Measurements from ENCODE around the gene CCS.

- TF ChIP-seq, protein P1, sequence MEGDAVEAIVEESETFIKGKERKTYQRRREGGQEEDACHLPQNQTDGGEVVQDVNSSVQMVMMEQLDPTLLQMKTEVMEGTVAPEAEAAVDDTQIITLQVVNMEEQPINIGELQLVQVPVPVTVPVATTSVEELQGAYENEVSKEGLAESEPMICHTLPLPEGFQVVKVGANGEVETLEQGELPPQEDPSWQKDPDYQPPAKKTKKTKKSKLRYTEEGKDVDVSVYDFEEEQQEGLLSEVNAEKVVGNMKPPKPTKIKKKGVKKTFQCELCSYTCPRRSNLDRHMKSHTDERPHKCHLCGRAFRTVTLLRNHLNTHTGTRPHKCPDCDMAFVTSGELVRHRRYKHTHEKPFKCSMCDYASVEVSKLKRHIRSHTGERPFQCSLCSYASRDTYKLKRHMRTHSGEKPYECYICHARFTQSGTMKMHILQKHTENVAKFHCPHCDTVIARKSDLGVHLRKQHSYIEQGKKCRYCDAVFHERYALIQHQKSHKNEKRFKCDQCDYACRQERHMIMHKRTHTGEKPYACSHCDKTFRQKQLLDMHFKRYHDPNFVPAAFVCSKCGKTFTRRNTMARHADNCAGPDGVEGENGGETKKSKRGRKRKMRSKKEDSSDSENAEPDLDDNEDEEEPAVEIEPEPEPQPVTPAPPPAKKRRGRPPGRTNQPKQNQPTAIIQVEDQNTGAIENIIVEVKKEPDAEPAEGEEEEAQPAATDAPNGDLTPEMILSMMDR (IDR thresholded peaks at IDR 0.05): no peak
- no peak for TF ChIP-seq POLR2A (IDR thresholded peaks at IDR 0.05)
These were observed 44.9 kb upstream of the CCS start for GRCh38 chr11:66548041-66548440.

Data from esophagus squamous epithelium (tissue), 4 donors.